ENCODE measurements around the gene BRD9. TPM values are rescaled to one million over a fixed set of nuclear protein-coding genes. Genes with fewer than 3 reads are reported as not detected.

The BRD9 gene
- total RNA-seq, 2 donors from 2014 or later: 18.9 to 47.1 TPM

GRCh38 chr5:902129-902916 lies 9.7 kb upstream of the BRD9 start:
- no peak for ATAC-seq
- no peak overlapping the region for H3K27ac ChIP-seq
- WGBS, 2 donors: 83 to 85% methylated on average over 16 of the region's 16 CpGs

GRCh38 chr5:900781-901180 lies 8.2 kb upstream of the BRD9 start:
- peaks cover 3% of the 10 kb centered on the region for H3K4me1 ChIP-seq
- no peak for TF ChIP-seq CTCF (IDR thresholded peaks at IDR 0.05)
- no peak for TF ChIP-seq POLR2A (IDR thresholded peaks at IDR 0.05)
- 85 to 96% methylated on average over 4 of the region's 4 CpGs for WGBS, 2 donors
- H3K9me3 ChIP-seq: no peaks in the 10 kb centered on the region
- H3K36me3 ChIP-seq (replicated peaks in 1 of 2; ENCODE audit: insufficient read depth in 1 of 2, low read depth in 2 of 2): no peaks in the 10 kb centered on the region
- H3K4me3 ChIP-seq: no peak overlapping the region
- DNase-seq (peak in 1 of 4 donors; percentile 5), ATAC-seq (no peak)
- no peaks in the 10 kb centered on the region for H3K27me3 ChIP-seq
- no peak overlapping the region for H3K27ac ChIP-seq
- intact Hi-C loops (cut with DNase I): loop anchor here (2.0 kb wide), 1 partner anchor 228 kb away; no protein-coding TSS in a partner anchor

More at GRCh38 chr5:902129-902916, 9.7 kb upstream of the BRD9 start:
- Histone ChIP-seq H3K4me1 (peaks cover 3% of the 10 kb centered on the region), H3K4me3 (no peak overlapping the region), H3K27me3 (no peaks in the 10 kb centered on the region), H3K36me3 (replicated peaks in 1 of 2; ENCODE audit: insufficient read depth in 1 of 2, low read depth in 2 of 2) (no peaks in the 10 kb centered on the region), H3K9me3 (no peaks in the 10 kb centered on the region)
- DNase-seq: peak in 1 of 4 donors; percentile 1
- TF ChIP-seq POLR2A (IDR thresholded peaks at IDR 0.05) (no peak), CTCF (IDR thresholded peaks at IDR 0.05) (no peak)
- intact Hi-C loops (cut with DNase I): no loop called here

GRCh38 chr5:893711-894110 lies 1.1 kb upstream of the BRD9 start:
- Histone ChIP-seq H3K27ac (no peak overlapping the region), H3K36me3 (replicated peaks in 1 of 2; ENCODE audit: insufficient read depth in 1 of 2, low read depth in 2 of 2) (peaks cover 0 to 6% of the 10 kb centered on the region in 2 donors), H3K9me3 (no peaks in the 10 kb centered on the region), H3K27me3 (no peaks in the 10 kb centered on the region), H3K4me3 (no peak overlapping the region), H3K4me1 (peaks cover 17% of the 10 kb centered on the region)
- intact Hi-C loops (cut with DNase I): no loop called here
- ATAC-seq: no peak
- 49 to 60% methylated on average over 6 to 9 of the region's 9 CpGs for WGBS, 2 donors
- TF ChIP-seq CTCF (IDR thresholded peaks at IDR 0.05) (no peak), POLR2A (IDR thresholded peaks at IDR 0.05) (no peak)
- DNase-seq: no peak

- Histone ChIP-seq H3K4me3 (peak overlapping the region; percentile 13 to 87), H3K27me3 (no peaks in the 10 kb centered on the region), H3K27ac (no peak overlapping the region), H3K9me3 (no peaks in the 10 kb centered on the region), H3K4me1 (peaks cover 17% of the 10 kb centered on the region), H3K36me3 (replicated peaks in 1 of 2; ENCODE audit: insufficient read depth in 1 of 2, low read depth in 2 of 2) (peaks cover 0 to 11% of the 10 kb centered on the region in 2 donors)
- ATAC-seq (no peak), DNase-seq (no peak)
- 0 to 3% methylated on average over 1 to 31 of the region's 31 CpGs for WGBS, 2 donors
- intact Hi-C loops (cut with DNase I): no loop called here
- TF ChIP-seq POLR2A (IDR thresholded peaks at IDR 0.05) (no peak), CTCF (IDR thresholded peaks at IDR 0.05) (no peak)
Measured at GRCh38 chr5:893137-893506, 521 bp upstream of the BRD9 start.

All from body of pancreas (tissue), 4 donors.